ENCODE measurements around the gene GNPNAT1. TPM values are rescaled to one million over a fixed set of nuclear protein-coding genes. Genes with fewer than 3 reads are reported as not detected.

The GNPNAT1 gene
- total and polyA plus RNA-seq, 9 of the 15 experiments (the other 6 are each of a cell fraction or from before 2014, with no cell fraction given): 15.8 to 27.7 (median 25.3) TPM

GRCh38 chr14:52790756-52791222 lies 618 bp downstream of the GNPNAT1 start:
- BruUV-seq (replicated peaks): no TSS peak
- Histone ChIP-seq H3K36me3 (ENCODE audit: control insufficient read depth, insufficient read depth, low read length) (peaks cover 5% of the 10 kb centered on the region; the same call in 1 of the 3 replicates), H3K27ac (ENCODE audit: extremely low read depth, low read depth, low read length) (peak overlapping the region; percentile 79), H3K9me3 (replicated peaks; ENCODE audit: control insufficient read depth, insufficient read depth, low read depth, low read length) (no peaks in the 10 kb centered on the region), H3K9ac (ENCODE audit: insufficient read depth in 1 of 2, low read depth in 2 of 2, low read length in 2 of 2) (peak overlapping the region; percentile 67 to 95), H3K4me1 (replicated peaks in 1 of 2; ENCODE audit: control insufficient read depth in 2 of 2, insufficient read depth in 2 of 2, low read length in 2 of 2) (peaks cover 10 to 16% of the 10 kb centered on the region in 2 experiments; a peak in 4 of 5 replicates), H3K4me3 (peak overlapping the region; percentile 66), H4K20me1 (replicated peaks; ENCODE audit: control insufficient read depth, insufficient read depth, low read length) (0 out of 2 replicates have a peak, but pooled peaks cover 4% of the 10 kb centered on the region), H3K79me2 (ENCODE audit: control insufficient read depth, insufficient read depth, low read length) (peaks cover 51% of the 10 kb centered on the region), H3K9me1 (ENCODE audit: control insufficient read depth, insufficient read depth, low read length) (no peaks in the 10 kb centered on the region), H3K4me2 (ENCODE audit: insufficient read depth, low read length) (peak overlapping the region; percentile 88), H3K27me3 (ENCODE audit: control insufficient read depth in 2 of 2, insufficient read depth in 2 of 2, low read length in 2 of 2) (no peaks in the 10 kb centered on the region), H2AFZ (ENCODE audit: low read depth, low read length) (peak overlapping the region; percentile 82)
- intact Hi-C loops (cut with micrococcal nuclease) (loop anchor here (10.0 kb wide), 1 partner anchor 364 kb away; the partner anchor contains the start of gene DDHD1), in situ Hi-C loops (cut with MboI) (no loop called here)
- ChIA-PET POLR2A (no interaction called here), CTCF (ENCODE audit: low intra/inter-chr PET ratio) (no interaction called here)
- WGBS (ENCODE audit: insufficient coverage, low coverage, missing lambda C conversion rate): 0% methylated on average over 18 of the region's 26 CpGs
- ATAC-seq (peak; percentile 59), FAIRE-seq (no peak), DNase-seq (ENCODE audit: extremely low read depth in 1 of 4, low spot score in 3 of 4) (peak in 1 of 4 experiments; percentile 8)
- peak; percentile 53 to 63 for TF ChIP-seq KDM1A (IDR thresholded peaks at IDR 0.05)
- 0 out of 2 replicates have a peak, but pooled peaks have one; percentile 39 for TF ChIP-seq ATF6 (CRISPR knock-in tag; IDR thresholded peaks at IDR 0.05)
- peak; percentile 90 for TF ChIP-seq PHF21A (IDR thresholded peaks at IDR 0.05; ENCODE audit: borderline replicate concordance, low read depth)
- no peak for TF ChIP-seq ZNF174 (CRISPR knock-in tag; IDR thresholded peaks at IDR 0.05)
- TF ChIP-seq ZC3H4 (CRISPR knock-in tag; IDR thresholded peaks at IDR 0.05; ENCODE audit: borderline replicate concordance): no peak
- TF ChIP-seq CEBPB (tag; IDR thresholded peaks at IDR 0.05): no peak
- no peak for TF ChIP-seq KAT8 (IDR thresholded peaks at IDR 0.05; ENCODE audit: low read depth)
- peak; percentile 1 for TF ChIP-seq KDM5B (IDR thresholded peaks at IDR 0.05; ENCODE audit: insufficient replicate concordance, low read depth, low read length)
